OCI-M2 (cell line): ENCODE results near the gene RPL18A.

Source experiments
- DNase-seq: peaks from one replicate; lab custom pipeline; 2025; ENCODE audit not compliant: unreplicated experiment; lab: John Stamatoyannopoulos, UW

RPL18A gene

GRCh38 chr19:17908244-17908643 is 48.5 kb downstream of the RPL18A start:
- DNase-seq: no peak

GRCh38 chr19:17909003-17909732 is 49.5 kb downstream of the RPL18A start:
- DNase-seq: no peak

GRCh38 chr19:17910791-17911360 is 51.2 kb downstream of the RPL18A start:
- no peak for DNase-seq
